PC-3 (cell line): Measurements from ENCODE around the gene IRF2. TPM values are rescaled to one million over a fixed set of nuclear protein-coding genes. Genes with fewer than 3 reads are reported as not detected.
A peak's percentile ranks its signal among the peaks of the same experiment; 100 is the strongest.

Source experiments
- ATAC-seq: fragments of 200-7000 bp; cut with Tn5 transposase; 2 replicates; pipeline ENCODE4 v1.9.1; 2020; ENCODE audit warnings: mild to moderate bottlenecking, moderate library complexity
- BruUV-seq: library from RNA; stranded (reverse); fragments of 400-500 nt; replicated peaks from 2 replicates; lab custom pipeline; 2021; lab: Mats Ljungman, UMichigan
- CTCF ChIA-PET: fragments of 300-600 bp; sonication (Branson Sonifier 250); formaldehyde crosslinking; loops from one replicate; lab custom pipeline; 2022; ENCODE audit warnings: antibody characterized with exemption; lab: Charles Lee
- POLR2A ChIA-PET: fragments of 300-600 bp; sonication (Branson Sonifier 250); formaldehyde crosslinking; loops from one replicate; lab custom pipeline; 2022; ENCODE audit warnings: antibody characterized with exemption; ENCODE audit not compliant: unreplicated experiment; lab: Charles Lee
- DNase-seq: peaks from one replicate; pipeline ENCODE4 v3.0.0-alpha.2; 2015
- H2AFZ ChIP-seq: fragments of 300-600 bp; sonication (generic); 2 replicates; pipeline ENCODE4 v1.6.0; 2016; ENCODE audit warnings: antibody characterized with exemption, low read length
- H3F3A ChIP-seq: fragments of 300-600 bp; sonication (generic); one replicate; pipeline ENCODE4 v1.6.0; 2017; ENCODE audit warnings: antibody characterized with exemption, low read length, control low read depth, mild to moderate bottlenecking; ENCODE audit not compliant: unreplicated experiment
- H3K27ac ChIP-seq: fragments of 300-600 bp; sonication (generic); 2 replicates; pipeline ENCODE4 v1.5.1; 2016; ENCODE audit warnings: mild to moderate bottlenecking, low read length
- H3K27me3 ChIP-seq: fragments of 300-600 bp; sonication (generic); 2 replicates; pipeline ENCODE4 v1.6.1; 2016; ENCODE audit warnings: low read length, mixed read lengths
- H3K36me3 ChIP-seq: fragments of 300-600 bp; sonication (generic); 2 replicates; pipeline ENCODE4 v1.6.1; 2016; ENCODE audit warnings: low read depth, mixed run types, low read length, mixed read lengths
- H3K4me1 ChIP-seq: fragments of 300-600 bp; sonication (generic); 2 replicates; pipeline ENCODE4 v1.5.1; 2016; ENCODE audit warnings: low read length; ENCODE audit not compliant: insufficient read depth
- H3K4me2 ChIP-seq: fragments of 300-600 bp; sonication (generic); 2 replicates; pipeline ENCODE4 v1.6.0; 2016; ENCODE audit warnings: low read length
- H3K4me3 ChIP-seq: fragments of 300-600 bp; sonication (generic); 2 replicates; pipeline ENCODE4 v1.5.1; 2016; ENCODE audit warnings: mild to moderate bottlenecking, low read length, mixed read lengths
- H3K79me2 ChIP-seq: fragments of 300-600 bp; sonication (generic); 2 replicates; pipeline ENCODE4 v1.6.1; 2017; ENCODE audit warnings: low read length, mixed read lengths
- H3K9ac ChIP-seq: fragments of 300-600 bp; sonication (generic); 2 replicates; pipeline ENCODE4 v1.6.0; 2016; ENCODE audit warnings: mild to moderate bottlenecking, low read length
- H3K9me2 ChIP-seq: fragments of 300-600 bp; sonication (generic); replicated peaks from 2 replicates; pipeline ENCODE4 v1.6.1; 2016; ENCODE audit warnings: mixed run types, low read length, mixed read lengths
- H3K9me3 ChIP-seq: fragments of 300-600 bp; sonication (generic); 2 replicates; pipeline ENCODE4 v1.6.1; 2016; ENCODE audit warnings: low read length, mixed read lengths
- H4K20me1 ChIP-seq: fragments of 300-600 bp; sonication (generic); 2 replicates; pipeline ENCODE4 v1.6.1; 2016; ENCODE audit warnings: low read length, mixed read lengths
- CTCF ChIP-seq: fragments of 300-600 bp; sonication (generic); conservative IDR thresholded peaks from 2 replicates; pipeline ENCODE4 v1.5.1; 2017; ENCODE audit warnings: antibody characterized with exemption, low read depth, mild to moderate bottlenecking, low read length
- EZH2 ChIP-seq: fragments of 300-600 bp; sonication (generic); IDR thresholded peaks from one replicate; pipeline ENCODE4 v1.6.1; 2017; ENCODE audit warnings: antibody characterized with exemption, mild to moderate bottlenecking, low read length; ENCODE audit not compliant: unreplicated experiment
- EZH2phosphoT487 ChIP-seq: fragments of 300-600 bp; sonication (generic); IDR thresholded peaks from 2 replicates; pipeline ENCODE4 v1.6.1; 2018; ENCODE audit warnings: mild to moderate bottlenecking, antibody characterized with exemption, low read length, borderline replicate concordance
- intact Hi-C: fragments of 100-400 bp; cut with micrococcal nuclease; formaldehyde crosslinking; loops from 2 replicates; pipeline ENCODE4 v1.9.0; 2023
- total RNA-seq: library from RNA; depleted of rRNA; stranded (reverse); fragments of >200 nt; gene quantifications from 2 replicates; pipeline ENCODE4 v1.2.3, GENCODE V29; 2014

IRF2 gene
- total RNA-seq, 1 experiment from 2014 or later = 7.7 TPM

GRCh38 chr4:184457535-184458249 is 16.7 kb downstream of the IRF2 start:
- POLR2A ChIA-PET = no interaction called here
- Histone ChIP-seq H3K9ac (no peak overlapping the region), H3F3A (no peaks in the 10 kb centered on the region), H3K27me3 (no peaks in the 10 kb centered on the region), H3K9me3 (no peaks in the 10 kb centered on the region), H2AFZ (no peak overlapping the region), H4K20me1 (no peaks in the 10 kb centered on the region), H3K4me3 (no peak overlapping the region), H3K79me2 (peaks cover 41% of the 10 kb centered on the region), H3K27ac (no peak overlapping the region), H3K4me2 (no peak overlapping the region), H3K36me3 (no peaks in the 10 kb centered on the region), H3K9me2 (no peaks in the 10 kb centered on the region), H3K4me1 (peaks cover 16% of the 10 kb centered on the region)
- intact Hi-C loops = no loop called here
- CTCF ChIA-PET = no interaction called here
- ATAC-seq (peak; percentile 44; the same call in 1 of the 2 replicates), DNase-seq (no peak)
- TF ChIP-seq EZH2 (no peak), EZH2phosphoT487 (no peak), CTCF (no peak)
- BruUV-seq = no TSS peak

GRCh38 chr4:184456337-184456736 is 18.0 kb downstream of the IRF2 start:
- intact Hi-C loops = no loop called here
- ChIA-PET POLR2A (no interaction called here), CTCF (no interaction called here)
- Histone ChIP-seq H3K9ac (no peak overlapping the region), H3K4me2 (no peak overlapping the region), H3K9me3 (no peaks in the 10 kb centered on the region), H3K27ac (no peak overlapping the region), H2AFZ (no peak overlapping the region), H3K79me2 (peaks cover 47% of the 10 kb centered on the region), H3K4me1 (peaks cover 16% of the 10 kb centered on the region), H3K9me2 (no peaks in the 10 kb centered on the region), H3K4me3 (no peak overlapping the region), H3F3A (no peaks in the 10 kb centered on the region), H4K20me1 (no peaks in the 10 kb centered on the region), H3K27me3 (no peaks in the 10 kb centered on the region), H3K36me3 (no peaks in the 10 kb centered on the region)
- no peak for ATAC-seq
- no peak for TF ChIP-seq CTCF
- TF ChIP-seq EZH2 = no peak
- TF ChIP-seq EZH2phosphoT487 = no peak
- BruUV-seq = no TSS peak
- DNase-seq = no peak

- DNase-seq (no peak), ATAC-seq (no peak)
- no peak overlapping the region for H3K27ac ChIP-seq
- CTCF ChIA-PET = no interaction called here
- H3K9ac ChIP-seq = no peak overlapping the region
- peaks cover 20% of the 10 kb centered on the region for H3K4me1 ChIP-seq
- H4K20me1 ChIP-seq = no peaks in the 10 kb centered on the region
- no peaks in the 10 kb centered on the region for H3K9me2 ChIP-seq
- BruUV-seq = no TSS peak
- H3K36me3 ChIP-seq = no peaks in the 10 kb centered on the region
- no peak overlapping the region for H3K4me3 ChIP-seq
- H2AFZ ChIP-seq = no peak overlapping the region
- peaks cover 52% of the 10 kb centered on the region for H3K79me2 ChIP-seq
- TF ChIP-seq CTCF (no peak), EZH2 (no peak), EZH2phosphoT487 (no peak)
- no peaks in the 10 kb centered on the region for H3K27me3 ChIP-seq
- H3K9me3 ChIP-seq = no peaks in the 10 kb centered on the region
- H3K4me2 ChIP-seq = no peak overlapping the region
- POLR2A ChIA-PET = no interaction called here
- no peaks in the 10 kb centered on the region for H3F3A ChIP-seq
- intact Hi-C loops = no loop called here
Measured at GRCh38 chr4:184455299-184455698, 19.1 kb downstream of the IRF2 start.
